ENCODE data around the gene VWA2. TPM values are rescaled to one million over a fixed set of nuclear protein-coding genes. Genes with fewer than 3 reads are reported as not detected.

VWA2 gene
- polyA plus RNA-seq, 12 donors: 0.29 to 20.5 (median 0.44) TPM; not detected in 2

GRCh38 chr10:114245121-114245791, 6.2 kb downstream of the VWA2 start:
- DNase-seq: no peak

- DNase-seq: no peak
Measured at GRCh38 chr10:114246679-114247305, 7.7 kb downstream of the VWA2 start.

GRCh38 chr10:114250236-114250635, 11.2 kb downstream of the VWA2 start:
- DNase-seq: no peak

DNA sequence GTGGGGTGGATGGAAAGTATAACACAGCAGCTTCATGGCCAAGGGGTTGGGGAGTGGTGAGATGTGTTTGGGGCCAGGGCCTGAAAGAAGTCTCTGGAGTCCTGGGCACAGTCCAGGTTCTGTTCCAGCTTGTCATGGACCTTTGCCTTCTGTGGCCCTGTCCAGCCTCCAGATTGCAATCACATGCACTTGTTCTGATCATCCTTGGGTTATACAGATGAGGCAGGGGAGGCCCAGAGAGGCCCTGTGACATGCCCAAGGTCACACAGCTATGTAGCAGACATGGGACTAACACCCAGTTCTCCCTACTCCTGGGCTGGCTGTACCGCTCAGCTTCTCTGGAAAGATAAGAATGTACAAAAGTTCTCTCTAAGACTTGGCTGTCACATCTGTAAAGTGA, 11.7 kb downstream of the VWA2 start:
- no peak for DNase-seq

DNA sequence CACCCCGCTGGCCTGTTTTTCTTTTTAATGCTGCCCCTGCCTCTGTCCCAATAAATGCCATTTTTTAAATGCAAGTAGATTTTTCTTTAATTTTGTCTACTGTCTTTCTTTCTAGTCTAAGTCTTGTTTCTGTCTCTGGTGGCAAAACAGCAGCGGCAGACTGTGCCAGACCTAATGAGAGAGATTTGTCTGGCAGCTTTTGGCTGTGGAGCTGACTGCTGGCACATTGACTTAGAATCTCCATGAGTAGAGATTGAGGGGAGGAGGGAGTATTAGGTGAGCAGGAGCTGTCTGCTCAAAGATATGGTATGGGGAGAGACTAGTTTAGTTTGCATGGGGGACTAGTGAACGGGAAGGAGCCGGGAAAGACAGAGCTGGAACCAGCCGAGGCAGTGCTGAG, 13.0 kb downstream of the VWA2 start:
- no peak for DNase-seq

DNA sequence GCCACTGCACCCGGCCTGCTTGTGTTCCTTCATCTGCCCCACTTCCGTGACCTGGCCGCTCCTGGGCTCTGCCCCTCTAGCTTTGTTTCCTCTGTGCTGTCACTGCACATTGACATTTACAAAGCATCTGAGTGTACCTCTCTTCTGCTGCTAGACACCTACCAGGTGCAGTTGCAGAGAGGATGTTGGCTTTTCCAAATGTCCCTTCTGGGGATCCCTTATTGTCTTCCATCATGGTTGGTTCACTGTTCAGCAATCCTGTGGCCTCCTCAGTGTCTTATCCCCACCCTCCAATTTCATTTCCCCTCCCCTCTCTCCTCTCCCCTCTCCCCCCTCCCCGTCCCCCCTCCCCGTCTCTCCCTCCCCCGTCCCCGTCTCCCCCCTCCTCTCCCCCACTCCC, 13.8 kb downstream of the VWA2 start:
- no peak for DNase-seq

GRCh38 chr10:114255227-114255626, 16.2 kb downstream of the VWA2 start:
- no peak for DNase-seq

DNA sequence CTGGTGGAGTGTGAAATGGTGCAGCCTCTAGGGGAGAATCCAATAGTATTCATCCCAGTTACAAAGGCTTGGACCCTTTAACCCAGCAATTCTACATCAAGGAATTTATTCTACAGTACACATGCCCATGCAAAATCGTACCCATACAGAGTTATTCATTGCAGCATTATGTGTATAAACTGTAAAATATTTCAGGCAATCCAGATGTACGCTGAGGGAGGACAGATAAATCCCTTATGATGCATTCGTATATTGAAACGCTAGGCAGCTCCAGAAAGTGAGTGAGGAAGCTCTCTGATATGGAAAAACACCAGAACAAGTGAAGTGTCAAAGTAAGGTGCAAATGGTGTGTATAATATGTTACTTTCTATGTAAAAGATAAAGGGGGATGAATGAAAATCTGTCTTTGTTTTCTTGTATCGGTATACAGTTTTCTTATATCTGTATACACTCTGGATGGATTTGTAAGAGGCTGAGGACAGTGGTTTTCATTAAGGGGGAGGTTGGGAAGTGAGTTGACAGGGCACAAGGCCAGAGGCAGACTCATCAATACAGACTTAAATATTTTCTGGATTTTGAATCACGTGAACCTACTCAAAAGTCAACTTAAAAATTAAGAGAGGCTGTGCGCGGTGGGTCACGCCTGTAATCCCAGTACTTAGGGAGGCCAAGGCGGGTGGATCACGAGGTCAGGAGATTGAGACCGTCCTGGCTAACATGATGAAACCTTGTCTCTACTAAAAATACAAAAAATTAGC, 17.1 kb downstream of the VWA2 start:
- no peak for DNase-seq

- no peak for DNase-seq
Measured at GRCh38 chr10:114256822-114257221, 17.8 kb downstream of the VWA2 start.

- DNase-seq: peak; percentile 29
Measured at GRCh38 chr10:114257498-114257897, 18.4 kb downstream of the VWA2 start.

GRCh38 chr10:114258274-114258840, 19.3 kb downstream of the VWA2 start:
- DNase-seq: no peak

DNA sequence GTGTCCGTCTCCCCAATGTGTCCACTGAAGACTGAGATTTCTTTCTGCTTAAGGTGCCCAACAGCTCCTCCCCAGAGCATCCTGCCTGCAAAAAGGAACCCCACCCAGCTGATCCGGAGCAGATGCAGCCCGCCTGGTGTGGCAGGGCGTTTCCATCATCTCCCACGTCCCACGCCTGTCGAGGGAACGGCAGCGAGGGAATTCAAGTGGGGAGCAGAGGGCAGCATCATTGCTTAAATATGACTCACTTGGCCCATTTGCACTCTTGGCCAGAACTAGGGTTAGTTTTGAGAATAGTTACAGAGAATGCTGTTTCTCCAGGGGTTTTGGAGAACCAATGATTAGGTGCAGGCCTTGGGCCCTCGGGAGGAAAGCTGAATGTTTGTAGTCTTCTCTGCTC, 20.8 kb downstream of the VWA2 start:
- DNase-seq: no peak

GRCh38 chr10:114260366-114260765, 21.3 kb downstream of the VWA2 start:
- DNase-seq: no peak

DNA sequence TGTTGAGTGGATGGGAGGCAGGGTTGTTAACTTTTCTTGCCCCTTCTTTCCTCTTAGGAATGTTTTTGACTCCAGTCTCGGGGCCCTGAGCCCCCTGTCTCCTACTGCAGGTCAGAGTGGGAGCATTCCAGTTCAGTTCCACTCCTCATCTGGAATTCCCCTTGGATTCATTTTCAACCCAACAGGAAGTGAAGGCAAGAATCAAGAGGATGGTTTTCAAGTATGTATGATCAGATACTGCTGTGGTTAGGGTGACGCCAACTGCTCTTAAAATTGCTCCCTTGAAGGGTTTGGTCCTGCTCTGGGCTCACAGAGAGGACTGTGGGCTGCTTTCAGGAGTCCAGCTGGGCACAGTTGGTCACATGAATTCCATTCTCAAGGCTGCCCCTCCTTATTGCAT, 22.0 kb downstream of the VWA2 start:
- no peak for DNase-seq

DNA sequence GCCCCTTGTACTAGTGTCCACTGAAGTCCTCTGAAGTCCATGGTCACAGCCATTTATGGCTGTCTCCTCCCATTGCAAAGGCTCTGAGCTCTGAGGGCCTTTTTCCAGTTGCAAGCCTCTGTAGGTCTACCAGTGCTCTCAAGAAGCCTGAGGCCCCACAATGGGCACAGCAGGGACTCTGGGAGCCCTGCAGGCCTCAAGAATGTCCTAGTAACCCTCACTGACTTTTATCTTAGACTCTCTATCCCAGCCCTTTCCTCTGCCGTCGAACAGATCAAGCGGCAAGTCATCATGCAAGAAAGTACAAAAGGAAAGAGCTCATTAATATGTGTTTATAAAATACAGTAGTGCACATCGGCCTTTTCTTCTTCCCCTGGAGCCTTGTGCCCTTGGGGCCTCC, 23.4 kb downstream of the VWA2 start:
- DNase-seq: no peak

DNA sequence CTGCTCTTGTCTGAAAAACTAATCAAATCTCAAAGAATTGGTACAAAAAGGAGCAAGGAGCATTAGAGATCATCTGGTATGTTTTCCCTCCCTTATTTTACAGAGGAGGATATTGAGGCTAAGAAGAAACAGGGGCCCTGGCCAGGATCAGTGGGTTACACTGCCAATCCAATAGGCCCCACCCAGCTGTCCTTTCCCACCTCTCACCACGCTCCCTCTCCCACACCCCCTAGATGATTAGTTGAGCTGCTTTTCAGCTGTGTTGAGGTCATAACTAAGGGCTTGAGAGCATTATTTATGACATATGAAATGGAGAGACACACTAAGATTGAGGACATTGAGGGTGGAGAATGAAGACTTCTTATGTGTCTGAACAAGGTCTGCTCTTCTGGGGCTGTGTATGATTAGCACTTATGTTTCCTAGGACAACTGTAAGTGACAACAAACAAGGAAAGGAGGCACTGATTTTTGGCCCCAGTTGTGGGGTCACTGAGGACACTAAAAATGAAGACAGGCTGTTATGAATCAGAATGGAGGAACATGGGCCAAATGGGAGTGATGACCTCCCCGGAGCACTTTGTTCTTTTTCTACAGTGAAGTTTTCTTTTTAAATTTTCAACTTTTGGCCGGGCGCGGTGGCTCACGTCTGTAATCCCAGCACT, 26.5 kb downstream of the VWA2 start:
- DNase-seq: no peak

DNA sequence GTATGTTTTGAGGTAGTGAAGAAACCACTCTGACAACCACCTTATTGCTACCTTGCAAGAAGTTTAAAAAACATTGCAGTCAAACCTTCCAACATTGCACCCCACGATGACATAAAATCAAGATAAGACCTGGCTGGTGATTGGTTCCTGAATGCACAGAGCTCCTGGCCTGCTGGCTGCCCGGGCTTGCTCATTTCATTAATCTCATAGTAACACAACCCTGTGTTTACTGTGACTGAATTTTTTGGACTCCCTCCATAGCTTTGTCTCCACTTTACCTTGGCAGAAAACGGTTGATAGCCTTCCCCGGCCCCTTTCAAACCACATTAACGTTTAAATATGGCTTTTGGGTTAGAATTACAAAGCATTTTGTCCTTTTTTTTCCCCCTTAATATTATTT, 27.5 kb downstream of the VWA2 start:
- DNase-seq: no peak

DNA sequence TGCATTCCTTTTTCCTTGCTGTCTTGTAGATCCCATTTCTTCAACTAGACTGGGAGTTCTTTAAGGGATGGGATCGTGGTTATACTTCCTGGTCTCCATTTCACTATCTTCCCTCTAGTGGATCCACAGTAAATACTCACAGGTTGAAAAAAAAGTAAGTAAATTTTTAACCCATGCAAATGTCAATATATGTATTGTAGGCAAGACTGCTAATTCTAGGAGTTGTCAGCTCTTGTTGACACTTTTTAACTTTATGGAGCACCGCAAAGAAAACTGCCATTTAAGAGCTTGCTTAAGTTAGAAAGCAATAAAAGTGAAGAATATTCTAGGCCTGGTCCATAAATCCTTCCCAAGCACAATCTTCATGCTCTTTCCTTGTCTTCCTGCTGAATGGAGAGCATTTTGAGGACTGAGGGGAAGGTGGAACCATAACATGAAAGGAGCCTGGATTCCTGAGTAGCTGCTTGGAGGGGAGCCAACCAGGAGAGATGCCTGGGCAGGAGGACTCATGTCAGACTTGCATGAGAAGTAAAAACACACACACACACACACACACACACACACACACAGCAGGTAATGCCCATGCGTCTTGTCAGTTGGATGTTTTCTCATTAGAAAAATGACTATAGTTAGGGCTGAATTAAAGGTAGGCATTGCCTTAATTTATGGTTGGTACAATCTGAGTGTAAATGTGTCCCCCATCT, 32.2 kb downstream of the VWA2 start:
- no peak for DNase-seq

- no peak for DNase-seq
Measured at GRCh38 chr10:114271779-114272167, 32.7 kb downstream of the VWA2 start.

GRCh38 chr10:114272696-114273095, 33.6 kb downstream of the VWA2 start:
- no peak for DNase-seq

- DNase-seq: no peak
Measured at GRCh38 chr10:114273910-114274309, 34.9 kb downstream of the VWA2 start.
